ENCODE results near the gene NPRL2. TPM values are rescaled to one million over a fixed set of nuclear protein-coding genes. Genes with fewer than 3 reads are reported as not detected.

Gene NPRL2
- total RNA-seq, 1 donor from 2014 or later: 15.7 TPM

- H3K4me1 ChIP-seq (ENCODE audit: control insufficient read depth in 3 of 3, insufficient read depth in 3 of 3, low read length in 3 of 3): peaks cover 46 to 60% (median 48%) of the 10 kb centered on the region in 3 donors
- no peaks in the 10 kb centered on the region for H3K9me3 ChIP-seq (ENCODE audit: control insufficient read depth in 3 of 3, low read length in 3 of 3)
- H3K9ac ChIP-seq (ENCODE audit: low read depth in 1 of 3, low read length in 3 of 3): peak overlapping the region; percentile 40 to 74 (median 71)
- H3K36me3 ChIP-seq (ENCODE audit: control insufficient read depth in 3 of 3, insufficient read depth in 3 of 3, low read length in 3 of 3): peaks cover 25 to 37% (median 29%) of the 10 kb centered on the region in 3 donors
- peak overlapping the region in 2 of 3 donors; percentile 14 to 38 for H3K4me3 ChIP-seq (ENCODE audit: low read length in 3 of 3)
- H3K27ac ChIP-seq (ENCODE audit: low read depth, low read length): peak overlapping the region; percentile 77
- no peaks in the 10 kb centered on the region for H3K27me3 ChIP-seq (ENCODE audit: control insufficient read depth in 3 of 3, insufficient read depth in 3 of 3, low read length in 3 of 3)
These were observed 16.7 kb downstream of the NPRL2 start for GRCh38 chr3:50333744-50334328.

GRCh38 chr3:50331364-50331907 is 19.1 kb downstream of the NPRL2 start:
- Histone ChIP-seq H3K36me3 (ENCODE audit: control insufficient read depth in 3 of 3, insufficient read depth in 3 of 3, low read length in 3 of 3) (peaks cover 25 to 37% (median 30%) of the 10 kb centered on the region in 3 donors), H3K9ac (ENCODE audit: low read depth in 1 of 3, low read length in 3 of 3) (no peak overlapping the region), H3K9me3 (ENCODE audit: control insufficient read depth in 3 of 3, low read length in 3 of 3) (no peaks in the 10 kb centered on the region), H3K27ac (ENCODE audit: low read depth, low read length) (no peak overlapping the region), H3K27me3 (ENCODE audit: control insufficient read depth in 3 of 3, insufficient read depth in 3 of 3, low read length in 3 of 3) (no peaks in the 10 kb centered on the region), H3K4me3 (ENCODE audit: low read length in 3 of 3) (no peak overlapping the region), H3K4me1 (ENCODE audit: control insufficient read depth in 3 of 3, insufficient read depth in 3 of 3, low read length in 3 of 3) (peaks cover 45 to 56% (median 51%) of the 10 kb centered on the region in 3 donors)

- Histone ChIP-seq H3K4me1 (ENCODE audit: control insufficient read depth in 3 of 3, insufficient read depth in 3 of 3, low read length in 3 of 3) (peaks cover 34 to 51% (median 40%) of the 10 kb centered on the region in 3 donors), H3K4me3 (ENCODE audit: low read length in 3 of 3) (no peak overlapping the region), H3K27ac (ENCODE audit: low read depth, low read length) (no peak overlapping the region), H3K27me3 (ENCODE audit: control insufficient read depth in 3 of 3, insufficient read depth in 3 of 3, low read length in 3 of 3) (no peaks in the 10 kb centered on the region), H3K36me3 (ENCODE audit: control insufficient read depth in 3 of 3, insufficient read depth in 3 of 3, low read length in 3 of 3) (peaks cover 28 to 44% (median 39%) of the 10 kb centered on the region in 3 donors), H3K9me3 (ENCODE audit: control insufficient read depth in 3 of 3, low read length in 3 of 3) (no peaks in the 10 kb centered on the region), H3K9ac (ENCODE audit: low read depth in 1 of 3, low read length in 3 of 3) (peak overlapping the region in 1 of 3 donors; percentile 32)
These were observed 20.2 kb downstream of the NPRL2 start for GRCh38 chr3:50330330-50330729.

- Histone ChIP-seq H3K4me3 (ENCODE audit: low read length in 3 of 3) (peak within 1 kb of the TSS; percentile 84 to 92 (median 87)), H3K36me3 (ENCODE audit: control insufficient read depth in 3 of 3, insufficient read depth in 3 of 3, low read length in 3 of 3) (peaks cover 31 to 41% (median 40%) of the 10 kb centered on the region in 3 donors), H3K4me1 (ENCODE audit: control insufficient read depth in 3 of 3, insufficient read depth in 3 of 3, low read length in 3 of 3) (peaks cover 23 to 45% (median 40%) of the 10 kb centered on the region in 3 donors)
These were observed 22.5 kb downstream of the NPRL2 start, which contains the start of gene TUSC2 for GRCh38 chr3:50327943-50328691. TUSC2 (minus strand) TSS chr3:50328223; CDS start chr3:50328099, 124 bp downstream.

GRCh38 chr3:50327129-50327528 is 23.4 kb downstream of the NPRL2 start:
- no peaks in the 10 kb centered on the region for H3K27me3 ChIP-seq (ENCODE audit: control insufficient read depth in 3 of 3, insufficient read depth in 3 of 3, low read length in 3 of 3)
- H3K9me3 ChIP-seq (ENCODE audit: control insufficient read depth in 3 of 3, low read length in 3 of 3): no peaks in the 10 kb centered on the region
- peak overlapping the region; percentile 94 to 97 (median 95) for H3K9ac ChIP-seq (ENCODE audit: low read depth in 1 of 3, low read length in 3 of 3)
- H3K36me3 ChIP-seq (ENCODE audit: control insufficient read depth in 3 of 3, insufficient read depth in 3 of 3, low read length in 3 of 3): peaks cover 31 to 38% (median 36%) of the 10 kb centered on the region in 3 donors
- peak overlapping the region; percentile 84 to 92 (median 87) for H3K4me3 ChIP-seq (ENCODE audit: low read length in 3 of 3)
- peak overlapping the region; percentile 82 for H3K27ac ChIP-seq (ENCODE audit: low read depth, low read length)
- peaks cover 25 to 48% (median 42%) of the 10 kb centered on the region in 3 donors for H3K4me1 ChIP-seq (ENCODE audit: control insufficient read depth in 3 of 3, insufficient read depth in 3 of 3, low read length in 3 of 3)

More at GRCh38 chr3:50327943-50328691, 22.5 kb downstream of the NPRL2 start, which contains the start of gene TUSC2:
- Histone ChIP-seq H3K27ac (ENCODE audit: low read depth, low read length) (peak within 1 kb of the TSS; percentile 82), H3K9me3 (ENCODE audit: control insufficient read depth in 3 of 3, low read length in 3 of 3) (no peaks in the 10 kb centered on the region), H3K9ac (ENCODE audit: low read depth in 1 of 3, low read length in 3 of 3) (peak within 1 kb of the TSS; percentile 94 to 97 (median 95)), H3K27me3 (ENCODE audit: control insufficient read depth in 3 of 3, insufficient read depth in 3 of 3, low read length in 3 of 3) (no peaks in the 10 kb centered on the region)

GRCh38 chr3:50326182-50326541 is 24.4 kb downstream of the NPRL2 start:
- no peaks in the 10 kb centered on the region for H3K9me3 ChIP-seq (ENCODE audit: control insufficient read depth in 3 of 3, low read length in 3 of 3)
- H3K4me3 ChIP-seq (ENCODE audit: low read length in 3 of 3): no peak overlapping the region
- H3K9ac ChIP-seq (ENCODE audit: low read depth in 1 of 3, low read length in 3 of 3): no peak overlapping the region
- H3K27me3 ChIP-seq (ENCODE audit: control insufficient read depth in 3 of 3, insufficient read depth in 3 of 3, low read length in 3 of 3): no peaks in the 10 kb centered on the region
- H3K27ac ChIP-seq (ENCODE audit: low read depth, low read length): no peak overlapping the region
- peaks cover 23 to 28% (median 27%) of the 10 kb centered on the region in 3 donors for H3K36me3 ChIP-seq (ENCODE audit: control insufficient read depth in 3 of 3, insufficient read depth in 3 of 3, low read length in 3 of 3)
- H3K4me1 ChIP-seq (ENCODE audit: control insufficient read depth in 3 of 3, insufficient read depth in 3 of 3, low read length in 3 of 3): peaks cover 29 to 53% (median 45%) of the 10 kb centered on the region in 3 donors

- Histone ChIP-seq H3K27me3 (ENCODE audit: control insufficient read depth in 3 of 3, insufficient read depth in 3 of 3, low read length in 3 of 3) (no peaks in the 10 kb centered on the region), H3K36me3 (ENCODE audit: control insufficient read depth in 3 of 3, insufficient read depth in 3 of 3, low read length in 3 of 3) (peaks cover 17 to 23% (median 22%) of the 10 kb centered on the region in 3 donors), H3K27ac (ENCODE audit: low read depth, low read length) (no peak overlapping the region), H3K4me1 (ENCODE audit: control insufficient read depth in 3 of 3, insufficient read depth in 3 of 3, low read length in 3 of 3) (peaks cover 32 to 54% (median 46%) of the 10 kb centered on the region in 3 donors), H3K9ac (ENCODE audit: low read depth in 1 of 3, low read length in 3 of 3) (no peak overlapping the region), H3K4me3 (ENCODE audit: low read length in 3 of 3) (no peak overlapping the region), H3K9me3 (ENCODE audit: control insufficient read depth in 3 of 3, low read length in 3 of 3) (no peaks in the 10 kb centered on the region)
These were observed 24.9 kb downstream of the NPRL2 start for GRCh38 chr3:50325497-50326181.

GRCh38 chr3:50325113-50325480 is 25.5 kb downstream of the NPRL2 start:
- peaks cover 37 to 60% (median 52%) of the 10 kb centered on the region in 3 donors for H3K4me1 ChIP-seq (ENCODE audit: control insufficient read depth in 3 of 3, insufficient read depth in 3 of 3, low read length in 3 of 3)
- H3K9ac ChIP-seq (ENCODE audit: low read depth in 1 of 3, low read length in 3 of 3): no peak overlapping the region
- peaks cover 12 to 18% (median 16%) of the 10 kb centered on the region in 3 donors for H3K36me3 ChIP-seq (ENCODE audit: control insufficient read depth in 3 of 3, insufficient read depth in 3 of 3, low read length in 3 of 3)
- H3K27me3 ChIP-seq (ENCODE audit: control insufficient read depth in 3 of 3, insufficient read depth in 3 of 3, low read length in 3 of 3): no peaks in the 10 kb centered on the region
- no peak overlapping the region for H3K4me3 ChIP-seq (ENCODE audit: low read length in 3 of 3)
- H3K27ac ChIP-seq (ENCODE audit: low read depth, low read length): no peak overlapping the region
- H3K9me3 ChIP-seq (ENCODE audit: control insufficient read depth in 3 of 3, low read length in 3 of 3): no peaks in the 10 kb centered on the region

GRCh38 chr3:50324351-50325112 is 26.0 kb downstream of the NPRL2 start:
- Histone ChIP-seq H3K36me3 (ENCODE audit: control insufficient read depth in 3 of 3, insufficient read depth in 3 of 3, low read length in 3 of 3) (peaks cover 10 to 19% (median 14%) of the 10 kb centered on the region in 3 donors), H3K9ac (ENCODE audit: low read depth in 1 of 3, low read length in 3 of 3) (peak overlapping the region in 2 of 3 donors; percentile 10 to 25), H3K4me1 (ENCODE audit: control insufficient read depth in 3 of 3, insufficient read depth in 3 of 3, low read length in 3 of 3) (peaks cover 43 to 65% (median 57%) of the 10 kb centered on the region in 3 donors), H3K27ac (ENCODE audit: low read depth, low read length) (peak overlapping the region; percentile 97), H3K4me3 (ENCODE audit: low read length in 3 of 3) (no peak overlapping the region), H3K27me3 (ENCODE audit: control insufficient read depth in 3 of 3, insufficient read depth in 3 of 3, low read length in 3 of 3) (no peaks in the 10 kb centered on the region), H3K9me3 (ENCODE audit: control insufficient read depth in 3 of 3, low read length in 3 of 3) (no peaks in the 10 kb centered on the region)

All from skeletal muscle tissue (tissue), 4 donors.